22Rv1 (cell line): Measurements from ENCODE around the gene CAMK2B.

ENCODE experiments used
- ZFX ChIP-seq: fragments of 450-650 bp; IDR thresholded peaks from 2 replicates; pipeline ENCODE4 v1.6.1; 2017; ENCODE audit warnings: antibody characterized with exemption, borderline replicate concordance
- TF ChIP-seq, protein P1 (sequence below): fragments of 450-650 bp; IDR thresholded peaks from 2 replicates; pipeline ENCODE4 v1.5.1; 2017; ENCODE audit warnings: mild to moderate bottlenecking

GRCh38 chr7:44217223-44217714, 108.1 kb downstream of the CAMK2B start:
- TF ChIP-seq, protein P1, sequence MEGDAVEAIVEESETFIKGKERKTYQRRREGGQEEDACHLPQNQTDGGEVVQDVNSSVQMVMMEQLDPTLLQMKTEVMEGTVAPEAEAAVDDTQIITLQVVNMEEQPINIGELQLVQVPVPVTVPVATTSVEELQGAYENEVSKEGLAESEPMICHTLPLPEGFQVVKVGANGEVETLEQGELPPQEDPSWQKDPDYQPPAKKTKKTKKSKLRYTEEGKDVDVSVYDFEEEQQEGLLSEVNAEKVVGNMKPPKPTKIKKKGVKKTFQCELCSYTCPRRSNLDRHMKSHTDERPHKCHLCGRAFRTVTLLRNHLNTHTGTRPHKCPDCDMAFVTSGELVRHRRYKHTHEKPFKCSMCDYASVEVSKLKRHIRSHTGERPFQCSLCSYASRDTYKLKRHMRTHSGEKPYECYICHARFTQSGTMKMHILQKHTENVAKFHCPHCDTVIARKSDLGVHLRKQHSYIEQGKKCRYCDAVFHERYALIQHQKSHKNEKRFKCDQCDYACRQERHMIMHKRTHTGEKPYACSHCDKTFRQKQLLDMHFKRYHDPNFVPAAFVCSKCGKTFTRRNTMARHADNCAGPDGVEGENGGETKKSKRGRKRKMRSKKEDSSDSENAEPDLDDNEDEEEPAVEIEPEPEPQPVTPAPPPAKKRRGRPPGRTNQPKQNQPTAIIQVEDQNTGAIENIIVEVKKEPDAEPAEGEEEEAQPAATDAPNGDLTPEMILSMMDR = no peak
- TF ChIP-seq ZFX = no peak
